Left ventricle myocardium inferior (tissue), 1 donor: ENCODE data around the gene THSD4. TPM values are rescaled to one million over a fixed set of nuclear protein-coding genes. Genes with fewer than 3 reads are reported as not detected.
"Not testable (repeated sequence)": the region's sequence is repeated elsewhere in the genome, so short reads cannot be mapped to it uniquely, and the experiment has no call there.

Experiments used
- DNase-seq: peaks from one replicate; pipeline ENCODE4 v3.0.0-alpha.2; 2020
- H3K27ac ChIP-seq: fragments of 200-600 bp; replicated peaks from 2 replicates; pipeline ENCODE4 v1.8.0; 2021
- H3K27me3 ChIP-seq: fragments of 200-600 bp; 2 replicates; pipeline ENCODE4 v1.8.0; 2021; ENCODE audit warnings: low read depth
- H3K36me3 ChIP-seq: fragments of 200-600 bp; 2 replicates; pipeline ENCODE4 v1.8.0; 2021
- H3K4me1 ChIP-seq: fragments of 200-600 bp; 2 replicates; pipeline ENCODE4 v1.8.0; 2021
- H3K4me3 ChIP-seq: fragments of 200-600 bp; 2 replicates; pipeline ENCODE4 v1.8.0; 2021; ENCODE audit warnings: mild to moderate bottlenecking, moderate library complexity
- H3K9me3 ChIP-seq: fragments of 200-600 bp; replicated peaks from 2 replicates; pipeline ENCODE4 v1.8.0; 2021
- intact Hi-C: fragments of 100-400 bp; cut with micrococcal nuclease; formaldehyde crosslinking; loops from one replicate; pipeline ENCODE4 v1.11.0; 2022
- total RNA-seq: library from RNA; stranded (reverse); fragmentation: NEBNext Ultra II Directional; extraction: Animal tissue kit (Norgen Biotek cat#: 25700); gene quantifications from one replicate; pipeline ENCODE4 v1.2.1, GENCODE V29; 2021
- TF ChIP-seq, protein P1 (sequence below): fragments of 200-600 bp; IDR thresholded peaks from 2 replicates; pipeline ENCODE4 v1.8.0; 2021; ENCODE audit warnings: antibody characterized with exemption, mild to moderate bottlenecking, borderline replicate concordance
- donor health status: DM: no; HTN: yes; CAD: no; lungs with severe emphysema.

Gene THSD4
- total RNA-seq, 1 donor from 2014 or later: 95.8 TPM

DNA sequence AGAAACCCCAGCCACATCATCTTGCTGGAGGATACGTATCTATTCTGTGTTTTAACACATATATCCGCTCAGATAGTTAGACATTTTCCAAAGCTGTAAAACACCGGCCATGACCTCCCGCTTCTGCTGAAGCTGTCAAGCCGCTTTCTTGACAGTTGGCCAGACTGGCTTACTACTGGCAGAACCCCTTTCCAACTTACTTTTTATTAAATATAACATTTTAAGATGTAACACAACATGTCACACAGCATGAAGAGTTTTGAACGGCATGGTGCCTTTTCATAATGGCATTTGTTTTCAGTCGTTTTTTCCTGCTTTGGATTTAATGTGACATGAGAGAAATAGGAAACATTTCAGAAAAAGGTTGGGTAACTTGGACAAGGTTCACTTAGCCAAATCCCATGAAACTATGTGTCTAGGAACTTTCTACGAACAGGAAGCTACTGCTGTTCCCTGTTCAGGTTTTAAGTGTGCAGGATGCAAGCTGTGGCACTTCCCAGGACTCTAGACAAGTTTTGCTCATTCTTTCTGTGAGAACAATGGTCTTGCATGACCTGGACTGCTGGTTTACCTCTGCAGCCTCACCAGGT, 281.4 kb downstream of the THSD4 start:
- H3K4me3 ChIP-seq: no peak overlapping the region
- no peaks in the 10 kb centered on the region for H3K27me3 ChIP-seq
- no peak for DNase-seq
- H3K27ac ChIP-seq: no peak overlapping the region
- no peaks in the 10 kb centered on the region for H3K36me3 ChIP-seq
- H3K9me3 ChIP-seq: no peaks in the 10 kb centered on the region
- intact Hi-C loops: no loop called here
- TF ChIP-seq, protein P1, sequence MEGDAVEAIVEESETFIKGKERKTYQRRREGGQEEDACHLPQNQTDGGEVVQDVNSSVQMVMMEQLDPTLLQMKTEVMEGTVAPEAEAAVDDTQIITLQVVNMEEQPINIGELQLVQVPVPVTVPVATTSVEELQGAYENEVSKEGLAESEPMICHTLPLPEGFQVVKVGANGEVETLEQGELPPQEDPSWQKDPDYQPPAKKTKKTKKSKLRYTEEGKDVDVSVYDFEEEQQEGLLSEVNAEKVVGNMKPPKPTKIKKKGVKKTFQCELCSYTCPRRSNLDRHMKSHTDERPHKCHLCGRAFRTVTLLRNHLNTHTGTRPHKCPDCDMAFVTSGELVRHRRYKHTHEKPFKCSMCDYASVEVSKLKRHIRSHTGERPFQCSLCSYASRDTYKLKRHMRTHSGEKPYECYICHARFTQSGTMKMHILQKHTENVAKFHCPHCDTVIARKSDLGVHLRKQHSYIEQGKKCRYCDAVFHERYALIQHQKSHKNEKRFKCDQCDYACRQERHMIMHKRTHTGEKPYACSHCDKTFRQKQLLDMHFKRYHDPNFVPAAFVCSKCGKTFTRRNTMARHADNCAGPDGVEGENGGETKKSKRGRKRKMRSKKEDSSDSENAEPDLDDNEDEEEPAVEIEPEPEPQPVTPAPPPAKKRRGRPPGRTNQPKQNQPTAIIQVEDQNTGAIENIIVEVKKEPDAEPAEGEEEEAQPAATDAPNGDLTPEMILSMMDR: no peak
- peaks cover 27% of the 10 kb centered on the region for H3K4me1 ChIP-seq

DNA sequence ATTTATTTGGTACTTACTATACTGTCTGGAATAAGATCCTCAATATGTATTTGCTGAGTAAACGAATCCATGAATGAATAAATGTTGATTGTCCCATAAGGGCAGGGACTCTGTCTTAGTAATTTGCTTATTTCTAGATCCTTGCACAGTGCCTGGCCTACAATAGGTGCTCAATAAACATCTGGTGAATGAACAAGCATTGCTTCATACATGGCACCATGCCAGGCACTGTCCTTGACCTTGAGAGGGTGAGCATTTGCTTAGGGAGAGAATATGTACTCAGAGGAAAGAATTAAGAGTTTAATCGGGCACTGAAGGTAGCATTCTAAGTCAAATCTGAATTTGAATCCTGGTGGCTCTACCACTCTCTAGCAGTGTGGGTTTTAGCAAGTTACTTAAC, 282.1 kb downstream of the THSD4 start:
- H3K4me3 ChIP-seq: no peak overlapping the region
- DNase-seq: no peak
- intact Hi-C loops: no loop called here
- H3K9me3 ChIP-seq: no peaks in the 10 kb centered on the region
- H3K27ac ChIP-seq: no peak overlapping the region
- peaks cover 21% of the 10 kb centered on the region for H3K4me1 ChIP-seq
- no peaks in the 10 kb centered on the region for H3K27me3 ChIP-seq
- TF ChIP-seq, protein P1: no peak
- no peaks in the 10 kb centered on the region for H3K36me3 ChIP-seq

DNA sequence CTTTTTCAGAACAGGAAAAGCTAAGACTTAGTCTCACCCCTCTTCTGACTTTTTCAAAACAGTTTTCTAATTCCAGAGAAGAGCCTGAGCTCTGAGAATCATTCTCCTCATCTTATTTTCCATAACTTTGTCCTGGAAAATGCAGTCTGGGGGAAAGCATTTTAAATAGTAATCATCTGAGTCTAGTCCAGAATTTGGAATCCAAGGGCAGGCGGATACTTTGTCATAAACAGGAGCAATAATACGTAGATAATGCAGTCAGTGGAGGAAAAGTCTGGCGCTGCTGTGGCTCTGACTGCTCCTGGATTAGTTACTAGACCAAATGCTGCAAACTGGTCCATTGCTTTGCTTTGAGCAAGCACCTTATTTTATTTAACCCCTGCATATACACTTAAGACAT, 285.0 kb downstream of the THSD4 start:
- Histone ChIP-seq H3K9me3 (no peaks in the 10 kb centered on the region), H3K36me3 (no peaks in the 10 kb centered on the region), H3K4me3 (no peak overlapping the region), H3K27ac (peak overlapping the region; percentile 70), H3K4me1 (peaks cover 21% of the 10 kb centered on the region), H3K27me3 (no peaks in the 10 kb centered on the region)
- DNase-seq: no peak
- intact Hi-C loops: no loop called here
- TF ChIP-seq, protein P1: no peak

DNA sequence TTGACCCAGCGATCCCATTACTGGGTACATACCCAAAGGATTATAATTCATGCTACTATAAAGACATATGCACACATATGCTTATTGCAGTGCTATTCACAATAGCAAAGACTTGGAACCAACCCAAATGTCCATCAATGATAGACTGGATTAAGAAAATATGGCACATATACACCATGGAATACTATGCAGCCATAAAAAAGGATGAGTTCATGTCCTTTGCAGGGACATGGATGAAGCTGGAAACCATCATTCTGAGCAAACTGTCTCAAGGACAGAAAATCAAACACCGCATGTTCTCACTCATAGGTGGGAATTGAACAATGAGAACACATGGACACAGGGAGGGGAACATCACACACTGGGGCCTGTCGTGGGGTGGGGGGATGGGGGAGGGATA, 286.5 kb downstream of the THSD4 start:
- H3K4me1 ChIP-seq: peaks cover 15% of the 10 kb centered on the region
- intact Hi-C loops, H3K36me3 ChIP-seq, DNase-seq, H3K27ac ChIP-seq, H3K9me3 ChIP-seq, H3K4me3 ChIP-seq, H3K27me3 ChIP-seq: not testable (repeated sequence)

DNA sequence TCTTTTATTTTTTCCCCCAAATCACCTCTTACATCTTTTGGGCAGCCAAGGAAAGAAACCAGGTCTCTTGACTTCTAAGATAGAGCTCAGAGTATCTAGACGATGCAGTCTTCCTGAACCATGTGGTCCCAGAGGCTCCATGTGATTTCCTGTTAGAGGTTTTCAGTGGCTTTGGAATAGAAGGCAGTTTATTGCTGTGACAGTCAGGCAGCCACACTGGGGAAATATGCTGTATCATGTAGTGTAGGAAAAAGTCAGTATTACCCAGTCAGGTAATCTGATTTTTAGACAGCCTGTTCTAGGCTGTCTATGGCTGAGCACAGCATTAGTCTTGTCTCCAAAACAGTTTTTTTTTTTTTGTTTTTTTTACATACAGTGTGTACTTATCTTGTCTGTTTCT, 294.3 kb downstream of the THSD4 start:
- H3K4me1 ChIP-seq: peaks cover 43% of the 10 kb centered on the region
- H3K4me3 ChIP-seq: no peak overlapping the region
- no peaks in the 10 kb centered on the region for H3K36me3 ChIP-seq
- TF ChIP-seq, protein P1: no peak
- no peaks in the 10 kb centered on the region for H3K27me3 ChIP-seq
- H3K9me3 ChIP-seq: no peaks in the 10 kb centered on the region
- H3K27ac ChIP-seq: peak overlapping the region; percentile 77
- no peak for DNase-seq
- intact Hi-C loops: no loop called here

DNA sequence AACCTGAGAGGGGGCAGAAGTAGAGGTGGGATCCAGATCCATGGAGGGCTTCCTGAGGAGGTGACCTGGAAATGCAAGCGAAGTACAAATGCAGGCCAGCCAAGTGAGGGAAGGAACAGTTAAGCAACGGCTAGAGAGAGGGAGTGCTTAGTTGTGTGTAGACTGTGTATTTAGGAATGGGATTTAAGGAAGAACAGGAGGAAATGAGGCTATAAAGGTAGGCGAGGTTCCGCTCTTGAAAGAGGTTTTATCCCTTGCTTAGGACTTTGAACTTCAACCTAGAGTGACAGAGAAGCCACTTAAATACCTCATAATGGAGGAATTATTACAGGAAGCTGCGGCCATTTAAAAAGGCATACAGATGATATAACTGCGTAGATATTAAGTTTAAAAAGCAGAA, 295.1 kb downstream of the THSD4 start:
- H3K9me3 ChIP-seq: no peaks in the 10 kb centered on the region
- intact Hi-C loops: no loop called here
- H3K27ac ChIP-seq: peak overlapping the region; percentile 77
- peaks cover 49% of the 10 kb centered on the region for H3K4me1 ChIP-seq
- no peak overlapping the region for H3K4me3 ChIP-seq
- TF ChIP-seq, protein P1: no peak
- no peaks in the 10 kb centered on the region for H3K36me3 ChIP-seq
- H3K27me3 ChIP-seq: no peaks in the 10 kb centered on the region
- DNase-seq: no peak
